H1 (cell line): ENCODE measurements around the gene TSGA10. TPM values are rescaled to one million over a fixed set of nuclear protein-coding genes. Genes with fewer than 3 reads are reported as not detected.

Source experiments
- CTCF ChIA-PET: fragments of 300-600 bp; sonication (Branson Sonifier 250); formaldehyde crosslinking; loops from one replicate; lab custom pipeline; 2021; ENCODE audit not compliant: partially characterized antibody; lab: Charles Lee
- POLR2A ChIA-PET: fragments of 300-600 bp; sonication (Branson Sonifier 250); formaldehyde crosslinking; loops from one replicate; lab custom pipeline; 2021; ENCODE audit warnings: inconsistent platforms; ENCODE audit not compliant: partially characterized antibody; lab: Charles Lee
- DNase-seq, 2 experiments: peaks; one replicate each; pipeline versions ENCODE4 v3.0.0 to v3.0.0-alpha.2; 2010 to 2022; ENCODE audit warnings: low spot score in 2 of 2, low read depth in 1 of 2, mixed read lengths in 1 of 2
- FAIRE-seq: peaks from 2 replicates; lab custom pipeline; 2011; peaks lifted over from hg19 to GRCh38; lab: Jason Lieb, UNC
- H2AFZ ChIP-seq: 2 replicates; pipeline ENCODE4 v1.8.1; 2012; ENCODE audit warnings: low read length, inconsistent platforms
- H2AK5ac ChIP-seq: 2 replicates; pipeline ENCODE4 v1.6.1; 2013; ENCODE audit warnings: low read depth, low read length
- H2BK120ac ChIP-seq: replicated peaks from 2 replicates; pipeline ENCODE3; 2013; ENCODE audit warnings: low read depth, low read length, inconsistent platforms
- H2BK12ac ChIP-seq: 2 replicates; pipeline ENCODE4 v1.6.1; 2013; ENCODE audit warnings: low read depth, low read length
- H2BK15ac ChIP-seq: 2 replicates; pipeline ENCODE4 v1.6.1; 2013; ENCODE audit warnings: low read length
- H2BK20ac ChIP-seq: 2 replicates; pipeline ENCODE4 v1.6.1; 2013; ENCODE audit warnings: low read length
- H2BK5ac ChIP-seq: 2 replicates; pipeline ENCODE4 v1.6.1; 2013; ENCODE audit warnings: low read depth, low read length
- H3K14ac ChIP-seq: 2 replicates; pipeline ENCODE4 v1.6.1; 2013; ENCODE audit warnings: inconsistent platforms; ENCODE audit not compliant: insufficient read length
- H3K18ac ChIP-seq: 2 replicates; pipeline ENCODE4 v1.6.1; 2013; ENCODE audit warnings: low read length; ENCODE audit errors: extremely low read depth
- H3K23ac ChIP-seq: 2 replicates; pipeline ENCODE4 v1.6.1; 2013; ENCODE audit warnings: inconsistent platforms; ENCODE audit not compliant: insufficient read length
- H3K23me2 ChIP-seq: 2 replicates; pipeline ENCODE4 v1.6.1; 2013; ENCODE audit warnings: low read depth, low read length
- H3K27ac ChIP-seq: 2 replicates; pipeline ENCODE4 v1.6.1; 2011; ENCODE audit warnings: low read depth, low read length, inconsistent platforms
- H3K27me3 ChIP-seq, 4 experiments: replicated peaks in 1 of 4; 1 replicate in 1 of 4; 2 replicates in 3 of 4; pipeline versions ENCODE4 v1.6.1 to v1.8.1; 2011 to 2013; ENCODE audit warnings: low read length in 3 of 4, mild to moderate bottlenecking in 3 of 4, inconsistent platforms in 2 of 4, mixed read lengths in 2 of 4, moderate library complexity in 1 of 4; ENCODE audit not compliant: control insufficient read depth in 3 of 4, insufficient read depth in 3 of 4; ENCODE audit errors: extremely low read depth in 1 of 4
- H3K36me3 ChIP-seq, 4 experiments: 2 replicates each; pipeline versions ENCODE4 v1.6.1 to v1.8.1; 2011 to 2013; ENCODE audit warnings: mild to moderate bottlenecking in 4 of 4, low read length in 3 of 4, moderate library complexity in 2 of 4, control low read depth in 1 of 4, inconsistent platforms in 1 of 4; ENCODE audit not compliant: insufficient read depth in 4 of 4, control insufficient read depth in 2 of 4
- H3K4ac ChIP-seq: replicated peaks from 2 replicates; pipeline ENCODE3; 2013; ENCODE audit warnings: low read length, low read depth, mixed read lengths, inconsistent platforms; ENCODE audit not compliant: insufficient read length
- H3K4me1 ChIP-seq, 4 experiments: replicated peaks in 1 of 4; 1 replicate in 1 of 4; 2 replicates in 3 of 4; pipeline versions ENCODE4 v1.6.1 to v1.8.1; 2011 to 2013; ENCODE audit warnings: low read length in 3 of 4, inconsistent platforms in 2 of 4, mixed read lengths in 1 of 4; ENCODE audit not compliant: insufficient read depth in 4 of 4, control insufficient read depth in 3 of 4
- H3K4me2 ChIP-seq, 2 experiments: 2 replicates each; pipeline versions ENCODE4 v1.6.1 to v1.8.1; 2011 to 2013; ENCODE audit warnings: low read depth in 2 of 2, low read length in 2 of 2, control low read depth in 1 of 2, inconsistent platforms in 1 of 2, mild to moderate bottlenecking in 1 of 2; ENCODE audit not compliant: insufficient read depth in 1 of 2
- H3K4me3 ChIP-seq, 4 experiments: fragments of 200-600, 300-600 bp in 1 of 4; sonication (generic), shearing (Covaris generic), sonication (Bioruptor Twin) in 1 of 4; 2 replicates each; pipeline versions ENCODE4 v1.5.1 to v1.8.1; 2011 to 2016; ENCODE audit warnings: low read length in 4 of 4, low read depth in 3 of 4, control low read depth in 2 of 4, inconsistent platforms in 2 of 4, mild to moderate bottlenecking in 2 of 4, mixed read lengths in 1 of 4, moderate library complexity in 1 of 4; ENCODE audit not compliant: insufficient read depth in 2 of 4; ENCODE audit errors: extremely low read depth in 1 of 4
- H3K56ac ChIP-seq: replicated peaks from 2 replicates; pipeline ENCODE3; 2013; ENCODE audit warnings: low read depth, mild to moderate bottlenecking, mixed read lengths, low read length, inconsistent platforms; ENCODE audit not compliant: insufficient read length
- H3K79me1 ChIP-seq: 2 replicates; pipeline ENCODE4 v1.6.1; 2013; ENCODE audit warnings: low read depth, low read length, control low read depth
- H3K79me2 ChIP-seq, 2 experiments: 2 replicates each; pipeline versions ENCODE4 v1.6.1 to v1.8.1; 2012 to 2013; ENCODE audit warnings: low read length in 2 of 2, mild to moderate bottlenecking in 2 of 2, inconsistent platforms in 1 of 2; ENCODE audit not compliant: insufficient read depth in 2 of 2, control insufficient read depth in 1 of 2
- H3K9ac ChIP-seq, 4 experiments: replicated peaks in 1 of 4; 1 replicate in 1 of 4; 2 replicates in 3 of 4; pipeline versions ENCODE4 v1.6.1 to v1.8.1; 2011 to 2013; ENCODE audit warnings: low read depth in 3 of 4, low read length in 3 of 4, control low read depth in 2 of 4, mild to moderate bottlenecking in 2 of 4, moderate library complexity in 2 of 4, inconsistent platforms in 1 of 4; ENCODE audit errors: extremely low read depth in 1 of 4
- H3K9me3 ChIP-seq, 2 experiments: 2 replicates each; pipeline versions ENCODE4 v1.6.1 to v1.8.1; 2012 to 2013; ENCODE audit warnings: mild to moderate bottlenecking in 2 of 2, moderate library complexity in 2 of 2, control low read depth in 1 of 2, inconsistent platforms in 1 of 2, low read depth in 1 of 2, low read length in 1 of 2, mixed read lengths in 1 of 2; ENCODE audit not compliant: insufficient read depth in 2 of 2
- H4K20me1 ChIP-seq, 2 experiments: replicated peaks in 1 of 2; 2 replicates each; pipeline versions ENCODE3 to v1.8.1; 2011 to 2013; ENCODE audit warnings: inconsistent platforms in 2 of 2, low read length in 2 of 2, mild to moderate bottlenecking in 1 of 2; ENCODE audit not compliant: insufficient read depth in 2 of 2, control insufficient read depth in 1 of 2
- H4K5ac ChIP-seq: 2 replicates; pipeline ENCODE4 v1.6.1; 2013; ENCODE audit warnings: low read length, low read depth, mixed read lengths, inconsistent platforms; ENCODE audit not compliant: insufficient read length
- H4K8ac ChIP-seq: 2 replicates; pipeline ENCODE4 v1.8.0; 2013; ENCODE audit warnings: mild to moderate bottlenecking, moderate library complexity, low read length, inconsistent platforms; ENCODE audit not compliant: insufficient read depth; ENCODE audit errors: extremely low read depth
- H4K91ac ChIP-seq: replicated peaks from 2 replicates; pipeline ENCODE3; 2013; ENCODE audit warnings: low read length, mixed read lengths, inconsistent platforms; ENCODE audit not compliant: insufficient read length
- FOSL1 ChIP-seq: IDR thresholded peaks from 2 replicates; pipeline ENCODE4 v1.6.1; 2011; ENCODE audit warnings: mild to moderate bottlenecking, low read depth, low read length, moderate library complexity; ENCODE audit not compliant: insufficient read depth
- TAF7 ChIP-seq: optimal IDR thresholded peaks from 2 replicates; pipeline ENCODE3; 2011; ENCODE audit warnings: low read depth, mild to moderate bottlenecking, inconsistent platforms, low read length, moderate library complexity, borderline replicate concordance
- WGBS, 2 experiments: shearing (Covaris generic) in 1 of 2; methylation state at CpG; one replicate each; pipeline versions ENCODE4 v1.1.6 to v1.1.7; 2013 to 2015; ENCODE audit warnings: low lambda C conversion rate in 2 of 2, mixed read lengths in 2 of 2, inconsistent platforms in 1 of 2, low coverage in 1 of 2, missing lambda C conversion rate in 1 of 2; ENCODE audit not compliant: insufficient replicate concordance in 2 of 2, insufficient coverage in 1 of 2, insufficient read length in 1 of 2; ENCODE audit errors: extremely low coverage in 1 of 2, missing lambda C conversion rate in 1 of 2; 5-methylcytosine and 5-hydroxymethylcytosine counted together
- polyA plus RNA-seq, 7 experiments: library from polyadenylated mRNA; depleted of rRNA in 3 of 7; stranded (reverse) in 5 of 7; unstranded in 2 of 7; fragments of >200 nt in 5 of 7; fragments of 200-250 nt in 2 of 7; gene quantifications; 1 replicate in 5 of 7; 2 replicates in 1 of 7; 4 replicates in 1 of 7; pipeline versions ENCODE4 v1.2.1 to v1.2.3, GENCODE V29; 2011 to 2013; ENCODE audit warnings: missing spikeins in 2 of 7, mixed read lengths in 2 of 7
- total RNA-seq: library from RNA; stranded (reverse); fragmentation: NEBNext Ultra II Directional; extraction: Animal tissue kit (Norgen Biotek cat#: 25700); gene quantifications from 2 replicates; pipeline ENCODE4 v1.2.1, GENCODE V29; 2021
- TF ChIP-seq, protein P1 (sequence below), 3 experiments: IDR thresholded peaks; 1 replicate in 2 of 3; 2 replicates in 1 of 3; pipeline versions ENCODE4 v1.5.1 to v1.6.1; 2011; ENCODE audit warnings: low read length in 3 of 3, mild to moderate bottlenecking in 3 of 3, inconsistent platforms in 2 of 3, low read depth in 1 of 3, moderate library complexity in 1 of 3; ENCODE audit not compliant: insufficient read depth in 1 of 3; ENCODE audit errors: control extremely low read depth in 1 of 3

Gene TSGA10
- total and polyA plus RNA-seq, 2 of the 8 experiments (the other 6 are each of a cell fraction or from before 2014, with no cell fraction given) = 2.2 to 7.4 TPM

- DNase-seq = no peak
- Histone ChIP-seq H4K20me1 (no peaks in the 10 kb centered on the region), H3K14ac (no peak overlapping the region), H3K56ac (no peak overlapping the region), H4K91ac (no peak overlapping the region), H3K23ac (no peak overlapping the region), H4K8ac (no peak overlapping the region), H4K5ac (no peak overlapping the region), H2AK5ac (no peak overlapping the region), H3K27me3 (no peaks in the 10 kb centered on the region; a peak in 1 of 7 replicates), H3K4me1 (no peaks in the 10 kb centered on the region)
- WGBS, 2 experiments = 86% methylated on average over 8 of the region's 8 CpGs; no CpG with 5 or more reads in 1 of the 2 experiments
- no peak for TF ChIP-seq TAF7
- TF ChIP-seq FOSL1 = no peak
- TF ChIP-seq, protein P1, sequence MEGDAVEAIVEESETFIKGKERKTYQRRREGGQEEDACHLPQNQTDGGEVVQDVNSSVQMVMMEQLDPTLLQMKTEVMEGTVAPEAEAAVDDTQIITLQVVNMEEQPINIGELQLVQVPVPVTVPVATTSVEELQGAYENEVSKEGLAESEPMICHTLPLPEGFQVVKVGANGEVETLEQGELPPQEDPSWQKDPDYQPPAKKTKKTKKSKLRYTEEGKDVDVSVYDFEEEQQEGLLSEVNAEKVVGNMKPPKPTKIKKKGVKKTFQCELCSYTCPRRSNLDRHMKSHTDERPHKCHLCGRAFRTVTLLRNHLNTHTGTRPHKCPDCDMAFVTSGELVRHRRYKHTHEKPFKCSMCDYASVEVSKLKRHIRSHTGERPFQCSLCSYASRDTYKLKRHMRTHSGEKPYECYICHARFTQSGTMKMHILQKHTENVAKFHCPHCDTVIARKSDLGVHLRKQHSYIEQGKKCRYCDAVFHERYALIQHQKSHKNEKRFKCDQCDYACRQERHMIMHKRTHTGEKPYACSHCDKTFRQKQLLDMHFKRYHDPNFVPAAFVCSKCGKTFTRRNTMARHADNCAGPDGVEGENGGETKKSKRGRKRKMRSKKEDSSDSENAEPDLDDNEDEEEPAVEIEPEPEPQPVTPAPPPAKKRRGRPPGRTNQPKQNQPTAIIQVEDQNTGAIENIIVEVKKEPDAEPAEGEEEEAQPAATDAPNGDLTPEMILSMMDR (IDR thresholded peaks at IDR 0.05; ENCODE audit: control extremely low read depth in 1 of 3, insufficient read depth in 1 of 3, low read depth in 1 of 3, low read length in 3 of 3) = no peak
- TF ChIP-seq, all 59 proteins: peak for 0
- H3K4me2 ChIP-seq = no peak overlapping the region
- CTCF ChIA-PET = interaction anchor here (1.4 kb wide), 1 partner anchor 138 kb away, joined by 4 read pairs; no protein-coding TSS in a partner anchor
- no peak for FAIRE-seq
- H3K79me1 ChIP-seq = no peaks in the 10 kb centered on the region
- H2BK5ac ChIP-seq = no peak overlapping the region
- H2BK15ac ChIP-seq = no peak overlapping the region
- H2BK20ac ChIP-seq = no peak overlapping the region
- POLR2A ChIA-PET = no interaction called here
- H3K23me2 ChIP-seq = no peaks in the 10 kb centered on the region
- H3K4ac ChIP-seq = no peak overlapping the region
- no peaks in the 10 kb centered on the region for H3K9me3 ChIP-seq
- no peak overlapping the region for H3K27ac ChIP-seq
- no peak overlapping the region for H3K9ac ChIP-seq
- no peaks in the 10 kb centered on the region for H3K36me3 ChIP-seq
- H2BK12ac ChIP-seq = no peak overlapping the region
- H2AFZ ChIP-seq = no peak overlapping the region
- no peak overlapping the region for H3K18ac ChIP-seq
- H3K79me2 ChIP-seq = no peaks in the 10 kb centered on the region
- H2BK120ac ChIP-seq = no peak overlapping the region
- H3K4me3 ChIP-seq = no peak overlapping the region
Observed at GRCh38 chr2:98947554-98947953, 207.2 kb downstream of the TSGA10 start.
